CD4-positive, alpha-beta T cell (primary cell): ENCODE data around the gene SYCE1L. TPM values are rescaled to one million over a fixed set of nuclear protein-coding genes. Genes with fewer than 3 reads are reported as not detected.
"Not testable (repeated sequence)": the region's sequence is repeated elsewhere in the genome, so short reads cannot be mapped to it uniquely, and the experiment has no call there.

Experiments
- ATAC-seq: fragments of 200-7000 bp; cut with Tn5 transposase; one replicate; pipeline ENCODE4 v1.10.0; 2022; ENCODE audit warnings: mild to moderate bottlenecking; ENCODE audit not compliant: poor library complexity
- CTCF ChIA-PET: fragments of 350-600 bp; sonication (Branson Sonifier 250); formaldehyde crosslinking; loops from one replicate; lab custom pipeline; 2021; ENCODE audit warnings: antibody characterized with exemption, inconsistent platforms; lab: Charles Lee
- POLR2A ChIA-PET: fragments of 350-600 bp; sonication (Branson Sonifier 250); formaldehyde crosslinking; loops from one replicate; lab custom pipeline; 2021; ENCODE audit warnings: antibody characterized with exemption, inconsistent platforms; lab: Charles Lee
- DNase-seq, 14 experiments: peaks; one replicate each; pipeline ENCODE4 v3.0.0-alpha.2; 2013 to 2020; ENCODE audit warnings: mixed read lengths in 2 of 14
- H3K27ac ChIP-seq, 2 donors: one replicate each; pipeline versions ENCODE4 v1.5.1 to v1.7.0; 2013; ENCODE audit warnings: low read length in 2 of 2, low read depth in 1 of 2, mild to moderate bottlenecking in 1 of 2
- H3K27me3 ChIP-seq, 2 experiments: 1 replicate in 1 of 2; 2 replicates in 1 of 2; pipeline versions ENCODE4 v1.6.1 to v1.7.0; 2013; ENCODE audit warnings: low read length in 2 of 2, control low read depth in 1 of 2, mild to moderate bottlenecking in 1 of 2, moderate library complexity in 1 of 2; ENCODE audit not compliant: insufficient read depth in 2 of 2, control insufficient read depth in 1 of 2
- H3K36me3 ChIP-seq: one replicate; pipeline ENCODE4 v1.6.1; 2013; ENCODE audit warnings: low read length, control low read depth; ENCODE audit not compliant: insufficient read depth
- H3K4me1 ChIP-seq: one replicate; pipeline ENCODE4 v1.6.1; 2013; ENCODE audit warnings: low read length, control low read depth; ENCODE audit not compliant: insufficient read depth
- H3K4me3 ChIP-seq: one replicate; pipeline ENCODE4 v1.5.1; 2013; ENCODE audit warnings: mild to moderate bottlenecking, low read length, moderate library complexity
- H3K9me3 ChIP-seq, 2 experiments: 1 replicate in 1 of 2; 2 replicates in 1 of 2; pipeline versions ENCODE4 v1.6.1 to v1.7.0; 2013; ENCODE audit warnings: low read length in 2 of 2, mild to moderate bottlenecking in 2 of 2, control low read depth in 1 of 2, moderate library complexity in 1 of 2; ENCODE audit not compliant: control insufficient read depth in 1 of 2, insufficient read depth in 1 of 2
- H3K27ac Mint-ChIP-seq: one replicate; pipeline ENCODE4 v1.8.0; 2020; ENCODE audit warnings: mixed read lengths
- H3K27me3 Mint-ChIP-seq: one replicate; pipeline ENCODE4 v1.8.0; 2021; ENCODE audit warnings: mixed read lengths
- H3K36me3 Mint-ChIP-seq: one replicate; pipeline ENCODE4 v1.8.0; 2021; ENCODE audit warnings: low read depth, mixed read lengths
- H3K4me1 Mint-ChIP-seq: one replicate; pipeline ENCODE4 v1.8.0; 2021; ENCODE audit warnings: low read depth, mixed read lengths
- H3K4me3 Mint-ChIP-seq: one replicate; pipeline ENCODE4 v1.8.0; 2020; ENCODE audit warnings: mild to moderate bottlenecking, mixed read lengths
- H3K9me3 Mint-ChIP-seq: one replicate; pipeline ENCODE4 v1.8.0; 2020; ENCODE audit warnings: mixed read lengths
- CTCF ChIP-seq: fragments of 200-600 bp; IDR thresholded peaks from one replicate; pipeline ENCODE4 v1.8.0; 2022; ENCODE audit warnings: antibody characterized with exemption, mild to moderate bottlenecking
- intact Hi-C, 2 experiments: fragments of 100-400 bp; cut with DNase I in 1 of 2; cut with micrococcal nuclease in 1 of 2; formaldehyde crosslinking; loops; one replicate each; pipeline versions ENCODE4 v1.15.1 to v1.9.0; 2023 to 2025; cut with DNase I, micrococcal nuclease
- total RNA-seq, 174 experiments: library from RNA in 2 of 174; stranded (reverse) in 2 of 174; gene quantifications; one replicate each; pipeline ENCODE4 v1.2.3 and lab custom pipeline; 2021 to 2026

The SYCE1L gene
- total RNA-seq, 2 experiments from 2014 or later: 18.8 to 18.9 TPM

DNA sequence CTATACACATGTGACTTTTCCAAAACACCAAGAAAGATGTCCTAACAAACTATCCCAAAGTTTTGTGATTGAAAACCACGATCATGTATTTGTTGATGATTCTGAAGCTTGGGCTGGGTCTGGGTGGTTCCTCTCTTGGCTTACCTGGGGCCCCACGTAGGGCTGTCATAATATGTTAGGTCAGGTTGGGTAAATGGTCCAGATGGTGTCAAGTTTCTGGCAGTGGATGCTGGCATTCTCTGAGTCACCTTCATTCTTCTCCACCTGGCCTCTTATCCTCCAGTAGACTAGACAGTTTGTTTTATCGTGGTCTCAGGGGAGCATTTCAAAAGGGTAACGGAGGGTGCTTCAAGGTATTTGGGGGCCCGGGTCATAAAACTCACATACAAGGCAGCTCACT lies 39.4 kb downstream of the SYCE1L start:
- ChIA-PET CTCF (no interaction called here), POLR2A (no interaction called here)
- H3K4me3 ChIP-seq: no peak overlapping the region
- Mint-ChIP-seq H3K27me3 (peaks cover 24% of the 10 kb centered on the region), H3K4me1 (peaks cover 7% of the 10 kb centered on the region), H3K9me3 (no peaks in the 10 kb centered on the region), H3K4me3 (no peak overlapping the region), H3K27ac (no peak overlapping the region), H3K36me3 (no peaks in the 10 kb centered on the region)
- TF ChIP-seq CTCF: no peak
- DNase-seq (no peak), ATAC-seq (no peak)
- no peaks in the 10 kb centered on the region for H3K9me3 ChIP-seq
- peaks cover 8% of the 10 kb centered on the region for H3K4me1 ChIP-seq
- H3K36me3 ChIP-seq: no peaks in the 10 kb centered on the region
- H3K27me3 ChIP-seq: peaks cover 0 to 10% of the 10 kb centered on the region in 2 experiments
- intact Hi-C loops: loop anchor here in 1 of 2 experiments (10.0 kb wide), 1 partner anchor 736 kb away; no protein-coding TSS in a partner anchor
- H3K27ac ChIP-seq: no peak overlapping the region

GRCh38 chr16:77242471-77242870 lies 43.3 kb downstream of the SYCE1L start:
- CTCF ChIA-PET, H3K4me1 ChIP-seq, ATAC-seq, H3K27ac Mint-ChIP-seq, H3K9me3 ChIP-seq, intact Hi-C loops, H3K36me3 Mint-ChIP-seq, DNase-seq, H3K27ac ChIP-seq, H3K36me3 ChIP-seq, H3K27me3 ChIP-seq, H3K9me3 Mint-ChIP-seq, H3K4me3 Mint-ChIP-seq, POLR2A ChIA-PET, H3K4me3 ChIP-seq, H3K27me3 Mint-ChIP-seq, H3K4me1 Mint-ChIP-seq: not testable (repeated sequence)

GRCh38 chr16:77246150-77246549 lies 46.9 kb downstream of the SYCE1L start:
- ATAC-seq (no peak), DNase-seq (no peak)
- no peak overlapping the region for H3K27ac Mint-ChIP-seq
- no peaks in the 10 kb centered on the region for H3K9me3 ChIP-seq
- H3K4me3 Mint-ChIP-seq: no peak overlapping the region
- no peaks in the 10 kb centered on the region for H3K4me1 ChIP-seq
- H3K27me3 Mint-ChIP-seq: no peaks in the 10 kb centered on the region
- intact Hi-C loops: no loop called here
- no peaks in the 10 kb centered on the region for H3K36me3 ChIP-seq
- no peaks in the 10 kb centered on the region for H3K9me3 Mint-ChIP-seq
- no peak for TF ChIP-seq CTCF
- CTCF ChIA-PET: interaction anchor here (1.2 kb wide), 1 partner anchor 8 kb away, joined by 3 read pairs; no protein-coding TSS in a partner anchor
- H3K27ac ChIP-seq: no peak overlapping the region
- H3K36me3 Mint-ChIP-seq: no peaks in the 10 kb centered on the region
- POLR2A ChIA-PET: no interaction called here
- no peaks in the 10 kb centered on the region for H3K27me3 ChIP-seq
- H3K4me1 Mint-ChIP-seq: no peaks in the 10 kb centered on the region
- no peak overlapping the region for H3K4me3 ChIP-seq

- H3K27me3 ChIP-seq: no peaks in the 10 kb centered on the region
- H3K27ac Mint-ChIP-seq: no peak overlapping the region
Measured at GRCh38 chr16:77250400-77250799, 51.2 kb downstream of the SYCE1L start.

More at GRCh38 chr16:77250400-77250799, 51.2 kb downstream of the SYCE1L start:
- Histone ChIP-seq H3K4me1 (no peaks in the 10 kb centered on the region), H3K9me3 (no peaks in the 10 kb centered on the region), H3K27ac (no peak overlapping the region), H3K4me3 (no peak overlapping the region), H3K36me3 (no peaks in the 10 kb centered on the region)
- no peaks in the 10 kb centered on the region for H3K4me1 Mint-ChIP-seq
- DNase-seq: no peak
- no peaks in the 10 kb centered on the region for H3K9me3 Mint-ChIP-seq
- POLR2A ChIA-PET: no interaction called here
- CTCF ChIA-PET: no interaction called here
- intact Hi-C loops: no loop called here
- TF ChIP-seq CTCF: no peak
- H3K27me3 Mint-ChIP-seq: peaks cover 8% of the 10 kb centered on the region
- no peaks in the 10 kb centered on the region for H3K36me3 Mint-ChIP-seq
- H3K4me3 Mint-ChIP-seq: no peak overlapping the region
- no peak for ATAC-seq
